Mucosa of rectum (tissue), 2 donors: Measurements from ENCODE around the gene NTN1.

Experiments used
- H3K27ac ChIP-seq, 2 donors: one replicate each; pipeline ENCODE4 v1.7.0; 2013; ENCODE audit warnings: inconsistent platforms in 2 of 2, low read depth in 2 of 2, low read length in 2 of 2
- H3K27me3 ChIP-seq, 2 donors: one replicate each; pipeline ENCODE4 v1.7.0; 2013; ENCODE audit warnings: low read length in 2 of 2; ENCODE audit not compliant: control insufficient read depth in 2 of 2, insufficient read depth in 2 of 2
- H3K36me3 ChIP-seq, 2 donors: one replicate each; pipeline ENCODE4 v1.7.0; 2013; ENCODE audit warnings: low read length in 2 of 2; ENCODE audit not compliant: control insufficient read depth in 2 of 2, insufficient read depth in 2 of 2
- H3K4me1 ChIP-seq, 2 donors: one replicate each; pipeline ENCODE4 v1.7.0; 2013; ENCODE audit warnings: low read length in 2 of 2, mild to moderate bottlenecking in 1 of 2; ENCODE audit not compliant: control insufficient read depth in 2 of 2, insufficient read depth in 2 of 2
- H3K4me3 ChIP-seq, 2 donors: one replicate each; pipeline ENCODE4 v1.7.0; 2013; ENCODE audit warnings: low read length in 2 of 2
- H3K9ac ChIP-seq, 2 donors: one replicate each; pipeline ENCODE4 v1.7.0; 2013; ENCODE audit warnings: low read length in 2 of 2, low read depth in 1 of 2, mild to moderate bottlenecking in 1 of 2
- H3K9me3 ChIP-seq, 2 donors: one replicate each; pipeline ENCODE4 v1.7.0; 2013; ENCODE audit warnings: low read length in 2 of 2; ENCODE audit not compliant: control insufficient read depth in 2 of 2
- donor health status: healthy.
- donor health status: Normal muscosa, but diverticular disease.

The NTN1 gene

GRCh38 chr17:9229160-9229825, 208.0 kb downstream of the NTN1 start:
- Histone ChIP-seq H3K27ac (no peak overlapping the region), H3K27me3 (no peaks in the 10 kb centered on the region), H3K36me3 (no peaks in the 10 kb centered on the region), H3K9ac (no peak overlapping the region), H3K4me1 (no peaks in the 10 kb centered on the region), H3K4me3 (no peak overlapping the region), H3K9me3 (no peaks in the 10 kb centered on the region)

- H3K4me3 ChIP-seq = no peak overlapping the region
- H3K27me3 ChIP-seq = no peaks in the 10 kb centered on the region
- no peaks in the 10 kb centered on the region for H3K4me1 ChIP-seq
- H3K36me3 ChIP-seq = no peaks in the 10 kb centered on the region
- no peak overlapping the region for H3K9ac ChIP-seq
- H3K27ac ChIP-seq = no peak overlapping the region
- H3K9me3 ChIP-seq = no peaks in the 10 kb centered on the region
Measured at GRCh38 chr17:9229826-9230201, 208.5 kb downstream of the NTN1 start.

GRCh38 chr17:9230346-9230745, 209.0 kb downstream of the NTN1 start:
- no peaks in the 10 kb centered on the region for H3K27me3 ChIP-seq

GRCh38 chr17:9230861-9231260, 209.6 kb downstream of the NTN1 start:
- no peaks in the 10 kb centered on the region for H3K36me3 ChIP-seq
- no peaks in the 10 kb centered on the region for H3K4me1 ChIP-seq
- H3K4me3 ChIP-seq = no peak overlapping the region
- no peak overlapping the region for H3K27ac ChIP-seq
- no peaks in the 10 kb centered on the region for H3K9me3 ChIP-seq
- H3K27me3 ChIP-seq = no peaks in the 10 kb centered on the region
- no peak overlapping the region for H3K9ac ChIP-seq

More at GRCh38 chr17:9230346-9230745, 209.0 kb downstream of the NTN1 start:
- H3K9ac ChIP-seq = no peak overlapping the region
- no peak overlapping the region for H3K4me3 ChIP-seq
- no peaks in the 10 kb centered on the region for H3K9me3 ChIP-seq
- no peaks in the 10 kb centered on the region for H3K4me1 ChIP-seq
- H3K27ac ChIP-seq = no peak overlapping the region
- H3K36me3 ChIP-seq = no peaks in the 10 kb centered on the region

- H3K27ac ChIP-seq = no peak overlapping the region
- no peaks in the 10 kb centered on the region for H3K9me3 ChIP-seq
Measured at GRCh38 chr17:9231449-9232154, 210.3 kb downstream of the NTN1 start.

GRCh38 chr17:9232155-9232475, 210.8 kb downstream of the NTN1 start:
- Histone ChIP-seq H3K27me3 (no peaks in the 10 kb centered on the region), H3K9ac (no peak overlapping the region), H3K9me3 (no peaks in the 10 kb centered on the region), H3K4me3 (no peak overlapping the region), H3K4me1 (no peaks in the 10 kb centered on the region), H3K27ac (no peak overlapping the region), H3K36me3 (no peaks in the 10 kb centered on the region)

More at GRCh38 chr17:9231449-9232154, 210.3 kb downstream of the NTN1 start:
- no peaks in the 10 kb centered on the region for H3K36me3 ChIP-seq
- no peaks in the 10 kb centered on the region for H3K27me3 ChIP-seq
- no peak overlapping the region for H3K4me3 ChIP-seq
- no peak overlapping the region for H3K9ac ChIP-seq
- no peaks in the 10 kb centered on the region for H3K4me1 ChIP-seq

GRCh38 chr17:9232591-9233270, 211.4 kb downstream of the NTN1 start:
- Histone ChIP-seq H3K27me3 (no peaks in the 10 kb centered on the region), H3K4me1 (no peaks in the 10 kb centered on the region), H3K9me3 (no peaks in the 10 kb centered on the region)

GRCh38 chr17:9233271-9233599, 211.9 kb downstream of the NTN1 start:
- no peaks in the 10 kb centered on the region for H3K36me3 ChIP-seq
- no peak overlapping the region for H3K9ac ChIP-seq
- no peak overlapping the region for H3K4me3 ChIP-seq
- no peaks in the 10 kb centered on the region for H3K4me1 ChIP-seq
- no peak overlapping the region for H3K27ac ChIP-seq
- H3K27me3 ChIP-seq = no peaks in the 10 kb centered on the region
- no peaks in the 10 kb centered on the region for H3K9me3 ChIP-seq

More at GRCh38 chr17:9232591-9233270, 211.4 kb downstream of the NTN1 start:
- Histone ChIP-seq H3K27ac (no peak overlapping the region), H3K9ac (no peak overlapping the region), H3K36me3 (no peaks in the 10 kb centered on the region), H3K4me3 (no peak overlapping the region)

- Histone ChIP-seq H3K36me3 (no peaks in the 10 kb centered on the region), H3K9me3 (no peaks in the 10 kb centered on the region), H3K4me1 (no peaks in the 10 kb centered on the region), H3K27ac (no peak overlapping the region), H3K9ac (no peak overlapping the region), H3K27me3 (no peaks in the 10 kb centered on the region), H3K4me3 (no peak overlapping the region)
Measured at GRCh38 chr17:9233761-9234160, 212.5 kb downstream of the NTN1 start.

- Histone ChIP-seq H3K36me3 (no peaks in the 10 kb centered on the region), H3K4me3 (no peak overlapping the region), H3K9ac (no peak overlapping the region), H3K9me3 (no peaks in the 10 kb centered on the region), H3K4me1 (peaks cover 6% of the 10 kb centered on the region in 2 donors), H3K27me3 (no peaks in the 10 kb centered on the region), H3K27ac (no peak overlapping the region)
Measured at GRCh38 chr17:9234389-9234945, 213.2 kb downstream of the NTN1 start.
